HUES6 (cell line): ENCODE measurements around the gene LRRC75B.
"Not testable (repeated sequence)": the region's sequence is repeated elsewhere in the genome, so short reads cannot be mapped to it uniquely, and the experiment has no call there.

Source experiments
- H3K27ac ChIP-seq: 2 replicates; pipeline ENCODE4 v1.7.0; 2013; ENCODE audit warnings: low read depth, mild to moderate bottlenecking, low read length, inconsistent platforms
- H3K27me3 ChIP-seq: 2 replicates; pipeline ENCODE4 v1.6.1; 2013; ENCODE audit warnings: low read length; ENCODE audit not compliant: control insufficient read depth, insufficient read depth
- H3K36me3 ChIP-seq: 2 replicates; pipeline ENCODE4 v1.6.1; 2013; ENCODE audit warnings: low read length; ENCODE audit not compliant: control insufficient read depth, insufficient read depth
- H3K4me1 ChIP-seq: 2 replicates; pipeline ENCODE4 v1.6.1; 2013; ENCODE audit warnings: low read length; ENCODE audit not compliant: control insufficient read depth, insufficient read depth
- H3K4me3 ChIP-seq: 2 replicates; pipeline ENCODE4 v1.5.1; 2013; ENCODE audit warnings: low read depth, low read length
- H3K9ac ChIP-seq: one replicate; pipeline ENCODE4 v1.6.1; 2013; ENCODE audit warnings: mild to moderate bottlenecking, low read length
- H3K9me3 ChIP-seq: 2 replicates; pipeline ENCODE4 v1.6.1; 2013; ENCODE audit warnings: low read depth, low read length; ENCODE audit not compliant: control insufficient read depth, insufficient read depth

LRRC75B gene

DNA sequence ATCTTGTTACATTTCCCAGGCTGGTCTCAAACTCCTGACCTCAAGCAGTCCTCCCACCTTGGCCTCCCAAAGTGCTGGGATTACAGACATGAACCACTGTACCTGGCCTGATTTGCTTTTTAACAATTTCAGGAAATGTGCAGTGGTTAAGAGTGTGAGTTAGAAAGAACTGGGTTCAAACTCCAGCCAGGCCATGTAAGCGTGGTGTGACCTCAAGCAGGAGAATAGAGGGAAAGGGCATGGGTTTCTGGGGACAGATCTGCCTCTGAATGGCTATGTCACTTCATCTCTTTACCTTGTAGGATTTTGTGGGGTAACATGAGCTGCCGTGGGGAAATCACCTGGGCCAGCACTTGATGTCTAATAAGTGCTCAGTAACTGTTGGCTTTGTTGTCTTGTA is 27.8 kb downstream of the LRRC75B start:
- no peak overlapping the region for H3K9ac ChIP-seq
- peaks cover 78% of the 10 kb centered on the region for H3K36me3 ChIP-seq
- H3K4me1 ChIP-seq = no peaks in the 10 kb centered on the region; the same call in 1 of the 2 replicates
- H3K4me3 ChIP-seq = no peak overlapping the region
- H3K27me3 ChIP-seq = no peaks in the 10 kb centered on the region
- H3K27ac ChIP-seq = no peak overlapping the region
- H3K9me3 ChIP-seq = no peaks in the 10 kb centered on the region

DNA sequence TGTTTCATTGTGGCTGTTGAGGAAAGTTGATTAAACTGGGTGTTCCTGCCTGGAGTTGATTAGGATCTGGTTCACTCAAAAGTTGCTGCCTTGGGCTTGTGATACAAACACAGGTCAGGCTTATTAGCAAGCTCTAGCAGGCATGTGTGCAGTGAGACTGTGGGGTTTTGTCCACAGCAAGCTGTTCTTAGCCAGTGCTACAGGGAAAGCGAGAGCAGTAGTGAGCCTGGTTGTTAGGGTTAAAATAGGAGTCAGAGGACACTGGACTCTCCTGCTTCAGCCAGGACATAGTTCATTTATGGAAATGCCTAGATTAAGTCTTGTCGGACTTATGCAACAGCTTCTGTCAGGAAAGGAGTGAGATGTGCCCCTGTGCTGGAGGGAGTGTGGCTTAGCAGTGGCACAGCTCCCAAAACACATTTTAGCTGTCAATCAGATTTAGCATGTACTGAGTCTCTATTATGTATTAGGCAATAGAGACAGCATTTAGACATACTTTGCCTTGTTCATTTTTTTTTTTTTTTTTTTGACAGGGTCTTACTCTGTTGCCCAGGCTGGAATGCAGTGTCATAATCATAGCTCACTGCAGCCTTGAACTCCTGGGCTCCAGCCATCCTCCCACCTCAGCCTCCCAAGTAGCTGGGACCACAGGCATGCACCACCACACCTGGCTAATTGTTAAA is 28.4 kb downstream of the LRRC75B start:
- no peaks in the 10 kb centered on the region; the same call in 1 of the 2 replicates for H3K4me1 ChIP-seq
- no peaks in the 10 kb centered on the region for H3K9me3 ChIP-seq
- H3K9ac ChIP-seq = no peak overlapping the region
- no peak overlapping the region for H3K27ac ChIP-seq
- no peaks in the 10 kb centered on the region for H3K27me3 ChIP-seq
- peaks cover 75% of the 10 kb centered on the region for H3K36me3 ChIP-seq
- no peak overlapping the region for H3K4me3 ChIP-seq

DNA sequence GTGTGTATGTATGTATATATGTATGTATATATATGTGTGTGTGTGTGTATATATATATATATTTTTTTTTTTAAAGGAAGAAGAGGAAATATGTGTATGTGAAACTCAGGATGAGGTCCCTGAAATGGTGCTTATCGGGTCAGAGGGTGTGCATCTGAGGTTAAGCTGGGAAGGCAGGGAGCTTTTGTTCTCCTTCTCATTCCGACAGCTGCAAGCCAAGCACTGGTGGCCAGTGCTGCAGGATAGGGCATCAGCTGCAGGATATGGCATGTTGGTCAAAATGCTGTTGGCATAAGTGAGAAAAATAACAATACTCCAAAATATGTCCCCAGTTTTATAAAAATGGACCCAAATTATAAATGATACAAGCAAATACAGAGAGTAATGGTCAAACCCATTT is 29.6 kb downstream of the LRRC75B start:
- H3K27me3 ChIP-seq = no peaks in the 10 kb centered on the region
- no peak overlapping the region for H3K9ac ChIP-seq
- no peaks in the 10 kb centered on the region for H3K9me3 ChIP-seq
- no peak overlapping the region for H3K27ac ChIP-seq
- H3K4me3 ChIP-seq = no peak overlapping the region
- peaks cover 80% of the 10 kb centered on the region for H3K36me3 ChIP-seq
- H3K4me1 ChIP-seq = no peaks in the 10 kb centered on the region; the same call in 1 of the 2 replicates

DNA sequence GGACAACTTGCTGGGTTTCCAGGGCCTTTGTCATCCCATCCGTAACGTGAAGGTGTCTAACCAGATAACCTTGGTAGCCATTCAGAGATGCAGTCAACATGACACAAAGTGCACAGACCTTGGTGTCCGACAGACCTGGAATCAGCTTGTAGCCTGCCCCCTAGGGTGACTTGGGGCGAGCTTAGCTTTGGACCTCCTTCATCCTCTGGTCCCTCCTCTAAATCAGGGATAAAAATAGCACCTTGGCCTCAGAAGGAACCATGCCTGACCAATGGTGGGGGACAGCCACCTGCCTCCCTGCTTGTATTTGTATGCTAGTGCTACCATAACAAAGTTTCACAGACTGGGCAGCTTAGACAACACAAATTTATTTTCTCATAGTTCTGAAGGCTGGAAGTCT is 33.4 kb downstream of the LRRC75B start:
- no peak overlapping the region for H3K27ac ChIP-seq
- no peak overlapping the region for H3K9ac ChIP-seq
- H3K27me3 ChIP-seq = no peaks in the 10 kb centered on the region
- H3K4me1 ChIP-seq = no peaks in the 10 kb centered on the region
- no peaks in the 10 kb centered on the region for H3K9me3 ChIP-seq
- H3K36me3 ChIP-seq = peaks cover 64% of the 10 kb centered on the region
- H3K4me3 ChIP-seq = no peak overlapping the region

DNA sequence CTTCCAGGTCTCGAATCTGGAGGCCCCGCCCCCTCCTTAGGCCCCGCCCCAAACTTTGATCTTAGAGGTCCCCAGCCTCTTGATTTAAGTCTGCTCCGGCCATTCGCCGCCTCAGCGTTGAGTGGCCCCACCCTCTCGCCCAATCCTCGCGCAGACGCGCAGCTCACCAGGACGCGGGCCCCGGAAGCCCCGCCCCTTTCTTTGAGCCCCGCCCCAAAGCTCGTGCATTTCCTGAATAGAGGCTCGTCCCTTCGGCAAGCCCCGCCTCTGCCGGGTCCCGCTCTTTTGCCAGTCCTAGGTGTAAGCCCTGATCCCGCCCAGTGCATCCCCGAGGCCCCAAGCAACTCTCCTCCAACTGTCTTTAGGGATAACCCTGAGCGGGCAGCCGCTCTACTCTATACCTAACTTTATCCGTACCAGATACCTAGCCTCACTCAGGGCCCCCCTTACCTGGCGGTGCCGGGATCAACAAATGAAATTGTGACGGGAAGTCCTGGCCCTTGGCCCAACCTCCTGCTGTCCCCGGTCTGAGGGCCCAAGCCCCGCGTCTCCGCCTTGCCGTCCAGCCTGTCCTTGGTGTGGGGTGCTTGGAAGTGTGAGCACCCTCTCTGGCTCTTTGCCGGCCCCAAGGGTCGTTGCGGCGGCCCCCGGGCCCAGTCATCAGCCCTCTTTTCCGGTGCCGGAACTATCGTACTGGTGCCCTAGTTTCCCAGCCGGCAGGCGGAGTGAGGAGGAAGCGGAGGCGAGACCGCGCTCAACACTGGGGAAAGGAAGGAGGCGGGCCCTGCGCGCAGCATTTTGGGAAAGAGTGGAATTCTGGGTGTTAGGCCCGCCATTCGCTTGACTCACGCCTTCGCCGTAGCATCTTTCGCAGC is 37.5 kb downstream of the LRRC75B start, which contains the start of gene SNRPD3:
TSS of gene SNRPD3 (plus strand) at position 835 of the 875 bp plus-strand sequence. CDS start 1,676 bp downstream, outside the sequence.
- peak within 1 kb of the TSS; percentile 100 for H3K4me3 ChIP-seq
- H3K27ac ChIP-seq = peak within 1 kb of the TSS; percentile 98
- H3K9me3 ChIP-seq = no peaks in the 10 kb centered on the region
- H3K4me1 ChIP-seq = peaks cover 10% of the 10 kb centered on the region
- H3K9ac ChIP-seq = peak within 1 kb of the TSS; percentile 99
- H3K27me3 ChIP-seq = no peaks in the 10 kb centered on the region
- H3K36me3 ChIP-seq = peaks cover 39% of the 10 kb centered on the region

DNA sequence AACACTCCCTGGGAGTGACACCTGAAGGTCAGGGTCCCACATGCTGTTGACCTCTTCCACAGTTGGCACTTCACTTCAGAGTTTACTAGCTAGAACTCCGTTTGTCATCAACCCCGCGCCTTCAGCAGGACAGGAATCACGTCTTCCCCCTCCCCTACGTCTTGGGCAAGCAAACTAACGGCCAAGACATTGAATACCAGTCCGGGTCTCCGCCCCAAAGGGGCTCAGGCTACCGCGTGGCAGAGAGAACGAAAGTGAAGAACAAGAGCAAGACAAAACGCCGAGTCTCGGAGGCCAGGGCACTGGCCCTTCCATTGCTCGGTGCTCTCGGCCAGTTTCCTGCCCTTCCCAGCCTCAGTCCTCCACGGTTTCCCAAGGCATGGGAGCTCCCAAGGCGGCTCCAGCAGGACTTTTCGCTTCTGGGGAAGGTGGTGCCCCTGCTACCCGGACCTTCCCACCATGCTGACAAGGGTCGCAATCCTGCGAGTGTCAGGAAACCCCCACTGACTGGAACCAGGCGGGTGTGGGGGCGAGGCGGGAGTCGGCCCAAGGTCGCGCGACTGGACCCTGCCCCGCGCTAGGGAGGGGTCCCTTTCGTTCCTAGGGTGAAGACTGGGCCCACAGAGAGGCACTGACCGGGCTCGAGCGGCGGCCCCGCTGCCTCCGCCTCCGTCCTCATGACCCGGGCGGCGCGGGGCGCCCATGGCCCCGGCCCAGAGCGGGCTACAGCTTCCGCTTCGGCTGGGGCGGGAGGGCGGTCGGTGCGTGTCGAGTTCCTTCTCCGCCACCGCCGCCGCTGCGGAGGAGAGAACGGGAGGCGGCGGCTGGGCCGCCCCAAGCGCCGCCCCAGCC is 38.3 kb downstream of the LRRC75B start, which contains the start of gene GUCD1:
TSS of gene GUCD1 (minus strand) at position 826 of the 852 bp plus-strand sequence. CDS start at position 679, 147 bp downstream.
- no peaks in the 10 kb centered on the region for H3K9me3 ChIP-seq
- peak within 1 kb of the TSS; percentile 98 for H3K27ac ChIP-seq
- peak within 1 kb of the TSS; percentile 100 for H3K4me3 ChIP-seq
- peaks cover 10% of the 10 kb centered on the region for H3K4me1 ChIP-seq
- peaks cover 41% of the 10 kb centered on the region for H3K36me3 ChIP-seq
- H3K9ac ChIP-seq = peak within 1 kb of the TSS; percentile 99
- no peaks in the 10 kb centered on the region for H3K27me3 ChIP-seq

DNA sequence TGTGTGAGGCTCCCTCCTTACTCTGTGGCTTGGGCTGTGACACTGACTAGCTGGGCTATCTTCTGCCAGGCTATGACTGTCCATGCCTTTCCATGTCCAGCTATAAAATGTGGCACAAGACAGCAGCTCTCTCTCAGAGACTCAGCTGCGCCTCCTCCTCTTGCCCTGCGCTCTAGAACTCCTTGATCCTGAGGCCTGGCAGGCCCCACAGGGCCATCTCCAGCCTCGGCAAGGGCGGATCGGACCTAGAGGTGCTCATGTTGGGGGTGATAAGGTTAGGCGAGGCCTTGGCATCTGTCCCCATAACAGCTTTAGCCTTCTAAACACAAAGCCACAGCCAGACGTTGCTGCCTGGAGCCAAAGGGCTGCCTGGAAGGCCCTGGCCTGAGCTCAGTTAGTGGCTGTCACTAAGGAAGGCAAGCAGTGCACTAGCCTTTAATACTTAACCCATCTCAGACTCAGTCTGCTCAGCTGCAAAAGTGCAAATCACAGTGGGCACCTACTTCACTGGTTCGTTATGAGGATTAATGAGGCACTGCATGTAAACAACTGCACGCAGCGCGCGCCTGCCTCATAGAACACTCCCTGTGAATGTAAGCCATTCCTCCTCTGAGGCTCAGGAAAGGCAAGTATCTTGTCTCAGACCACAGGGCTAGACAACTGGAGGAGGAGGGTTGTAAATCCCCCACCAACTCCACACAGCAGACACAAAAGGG is 39.1 kb downstream of the LRRC75B start:
- peaks cover 10% of the 10 kb centered on the region for H3K4me1 ChIP-seq
- H3K4me3 ChIP-seq = peak overlapping the region; percentile 100
- peak overlapping the region; percentile 95 for H3K9ac ChIP-seq
- no peak overlapping the region for H3K27ac ChIP-seq
- H3K36me3 ChIP-seq = peaks cover 38% of the 10 kb centered on the region
- H3K9me3 ChIP-seq = no peaks in the 10 kb centered on the region
- no peaks in the 10 kb centered on the region for H3K27me3 ChIP-seq

DNA sequence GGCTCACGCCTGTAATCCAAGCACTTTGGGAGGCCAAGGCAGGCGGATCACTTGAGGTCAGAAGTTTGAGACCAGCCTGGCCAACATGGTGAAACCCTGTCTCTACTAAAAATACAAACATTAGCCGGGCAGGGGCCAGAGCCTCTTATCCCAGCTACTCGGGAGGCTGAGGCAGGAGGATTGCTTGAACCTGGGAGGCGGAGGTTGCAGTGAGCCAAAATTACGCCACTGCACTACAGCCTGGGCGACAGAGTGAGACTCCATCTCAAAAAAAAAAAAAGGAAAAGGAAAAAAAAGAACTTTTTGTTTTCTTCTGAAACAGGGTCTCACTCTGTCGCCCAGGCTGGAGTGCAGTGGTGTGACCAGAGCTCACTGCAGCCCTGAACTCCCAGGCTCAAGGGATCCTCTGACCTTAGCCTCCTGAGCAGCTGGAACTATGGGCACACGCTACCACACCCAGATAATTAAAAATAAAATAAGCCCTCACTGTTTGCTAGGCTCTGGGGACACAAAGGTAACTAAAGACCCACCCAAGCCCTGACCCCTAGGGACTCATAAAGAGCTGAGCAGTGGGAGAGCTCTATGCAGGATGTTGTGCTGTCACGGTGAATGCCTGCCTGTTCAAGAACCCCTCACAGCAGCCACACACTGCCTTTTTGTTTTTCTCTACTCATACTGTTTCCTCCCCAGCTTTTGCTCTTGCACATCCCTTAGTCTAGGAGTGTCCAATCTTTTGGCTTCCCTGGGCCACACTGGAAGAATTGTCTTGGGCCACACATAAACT is 40.2 kb downstream of the LRRC75B start:
- not testable (repeated sequence) for H3K27ac ChIP-seq, H3K9me3 ChIP-seq, H3K9ac ChIP-seq, H3K27me3 ChIP-seq
- H3K36me3 ChIP-seq = peaks cover 38% of the 10 kb centered on the region
- 0 out of 2 replicates have a peak overlapping the region, but pooled peaks have one; percentile 100 for H3K4me3 ChIP-seq
- H3K4me1 ChIP-seq = peaks cover 10% of the 10 kb centered on the region

DNA sequence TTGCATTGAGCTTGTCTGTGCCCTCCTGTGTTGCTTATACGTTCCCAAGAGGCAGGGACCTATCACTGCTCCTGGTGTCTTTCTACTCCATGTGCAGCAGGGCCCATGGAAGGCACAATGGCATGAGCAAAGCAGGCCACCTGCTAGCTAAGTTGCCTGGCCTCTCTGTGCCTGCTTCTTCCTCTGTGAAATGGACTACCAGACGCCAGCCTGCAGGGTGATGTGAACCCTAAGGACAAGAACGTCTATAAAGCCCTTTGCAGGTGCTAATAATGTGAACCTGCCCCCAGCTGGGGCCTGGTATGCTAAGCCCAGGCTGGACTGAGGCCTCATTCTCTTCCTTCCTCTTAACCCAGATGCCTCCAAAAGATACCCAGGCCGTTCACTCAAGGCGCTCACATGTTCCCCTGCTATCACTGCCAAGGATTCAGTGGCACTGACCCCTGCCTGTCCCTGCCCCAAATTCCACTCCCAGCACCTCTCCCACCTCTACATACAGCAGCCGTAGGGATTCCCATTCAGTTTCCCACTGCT is 41.9 kb downstream of the LRRC75B start:
- Histone ChIP-seq H3K4me1 (peaks cover 10% of the 10 kb centered on the region), H3K9me3 (no peaks in the 10 kb centered on the region), H3K27ac (no peak overlapping the region), H3K36me3 (peaks cover 46% of the 10 kb centered on the region), H3K27me3 (no peaks in the 10 kb centered on the region), H3K4me3 (no peak overlapping the region), H3K9ac (no peak overlapping the region)
